ENCODE measurements around the gene SUMO3. TPM values are rescaled to one million over a fixed set of nuclear protein-coding genes. Genes with fewer than 3 reads are reported as not detected.

The SUMO3 gene
- total and polyA plus RNA-seq, 2 of the 4 experiments (the other 2 are of a cell fraction): 64.9 to 101 TPM

DNA sequence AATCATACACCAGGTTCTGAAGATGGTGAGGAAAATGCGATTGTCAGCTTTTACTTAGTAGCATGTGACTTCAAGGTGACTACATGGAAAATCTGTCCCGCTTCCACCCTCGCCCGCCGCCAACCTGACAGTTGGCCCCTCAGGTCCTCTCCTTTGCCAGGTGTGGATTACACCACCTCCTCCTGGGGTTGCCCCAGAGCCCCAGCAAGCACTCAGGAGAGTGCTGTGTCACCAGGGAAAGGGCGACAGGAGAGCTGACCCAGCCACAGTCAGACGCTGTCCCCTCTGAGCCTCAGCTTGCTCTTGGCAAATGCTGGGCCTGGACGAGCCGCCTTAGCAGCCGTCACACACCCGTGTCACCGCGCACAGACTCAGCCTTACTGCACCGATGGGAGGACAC, 37.7 kb upstream of the SUMO3 start:
- Histone ChIP-seq H3K36me3 (ENCODE audit: control insufficient read depth, insufficient read depth, low read length) (peaks cover 68% of the 10 kb centered on the region), H3K9me3 (ENCODE audit: control insufficient read depth, insufficient read depth, low read length) (no peaks in the 10 kb centered on the region), H3K9me1 (ENCODE audit: insufficient read depth, low read length) (peaks cover 5% of the 10 kb centered on the region; the same call in 1 of the 2 replicates), H2BK15ac (ENCODE audit: low read depth, low read length) (no peak overlapping the region), H4K20me1 (ENCODE audit: insufficient read depth, low read length) (peaks cover 70% of the 10 kb centered on the region), H4K8ac (ENCODE audit: low read depth in 2 of 2, low read length in 2 of 2) (no peak overlapping the region), H4K91ac (ENCODE audit: insufficient read depth, low read depth, low read length) (no peak overlapping the region), H2BK5ac (ENCODE audit: low read depth, low read length, poor library complexity, severe bottlenecking) (no peak overlapping the region), H3K79me1 (ENCODE audit: low read depth in 1 of 2, low read length in 2 of 2) (peaks cover 68 to 85% of the 10 kb centered on the region in 2 experiments), H3K4me1 (ENCODE audit: control insufficient read depth, insufficient read depth, low read length) (no peaks in the 10 kb centered on the region), H2AK5ac (ENCODE audit: low read depth, low read length) (no peak overlapping the region), H3K4ac (ENCODE audit: low read depth, low read length) (no peak overlapping the region), H3K4me3 (ENCODE audit: insufficient read depth, low read depth, low read length) (no peak overlapping the region), H4K5ac (ENCODE audit: low read depth, low read length) (no peak overlapping the region), H2AK9ac (replicated peaks; ENCODE audit: low read depth, low read length, poor library complexity) (no peak overlapping the region), H3K18ac (ENCODE audit: low read depth, low read length) (no peak overlapping the region), H3K23ac (ENCODE audit: low read depth, low read length) (no peak overlapping the region), H3K9ac (ENCODE audit: low read depth, low read length) (no peak overlapping the region), H3K4me2 (ENCODE audit: low read depth, low read length) (no peak overlapping the region), H2AFZ (replicated peaks; ENCODE audit: low read length, poor library complexity) (no peak overlapping the region), H3K56ac (ENCODE audit: extremely low read depth, insufficient read depth, low read length) (no peak overlapping the region), H3K14ac (replicated peaks; ENCODE audit: low read depth, low read length) (no peak overlapping the region), H2BK120ac (ENCODE audit: low read depth, low read length) (no peak overlapping the region), H3K27ac (ENCODE audit: insufficient read depth, low read length) (no peak overlapping the region), H3K27me3 (ENCODE audit: control insufficient read depth, insufficient read depth, low read length) (no peaks in the 10 kb centered on the region), H2BK20ac (ENCODE audit: low read depth, low read length) (no peak overlapping the region)
- CTCF ChIA-PET: no interaction called here
- ATAC-seq (ENCODE audit: low read depth) (no peak), DNase-seq (no peak)
- dilution Hi-C loops (cut with HindIII; ENCODE audit: low sequenced_read_pairs, unreplicated experiment): no loop called here
- no TSS peak for BruUV-seq (replicated peaks)
- POLR2A ChIA-PET (ENCODE audit: unreplicated experiment): no interaction called here
- in situ Hi-C loops (cut with MboI; ENCODE audit: low sequenced_read_pairs): no loop called here
- intact Hi-C loops (cut with micrococcal nuclease): no loop called here
- TF ChIP-seq FOS (IDR thresholded peaks at IDR 0.05; ENCODE audit: low read depth, low read length): no peak
- no peak for TF ChIP-seq NFE2L2 (IDR thresholded peaks at IDR 0.05; ENCODE audit: low read depth, low read length)
- WGBS, 2 experiments (ENCODE audit: extremely low coverage in 2 of 2, insufficient read length in 1 of 2): 100% methylated on average over 6 of the region's 14 CpGs; no CpG with 5 or more reads in 1 of the 2 experiments

All from IMR-90 (cell line).